GM19239 (cell line): ENCODE measurements around the gene MAGI1.
A peak's percentile ranks its signal among the peaks of the same experiment; 100 is the strongest.

ENCODE experiments used
- DNase-seq: peaks from one replicate; pipeline ENCODE4 v3.0.0; 2011; ENCODE audit warnings: low spot score; ENCODE audit not compliant: insufficient read length
- FAIRE-seq: peaks from 2 replicates; lab custom pipeline; 2011; peaks lifted over from hg19 to GRCh38; lab: Jason Lieb, UNC

The MAGI1 gene

DNA sequence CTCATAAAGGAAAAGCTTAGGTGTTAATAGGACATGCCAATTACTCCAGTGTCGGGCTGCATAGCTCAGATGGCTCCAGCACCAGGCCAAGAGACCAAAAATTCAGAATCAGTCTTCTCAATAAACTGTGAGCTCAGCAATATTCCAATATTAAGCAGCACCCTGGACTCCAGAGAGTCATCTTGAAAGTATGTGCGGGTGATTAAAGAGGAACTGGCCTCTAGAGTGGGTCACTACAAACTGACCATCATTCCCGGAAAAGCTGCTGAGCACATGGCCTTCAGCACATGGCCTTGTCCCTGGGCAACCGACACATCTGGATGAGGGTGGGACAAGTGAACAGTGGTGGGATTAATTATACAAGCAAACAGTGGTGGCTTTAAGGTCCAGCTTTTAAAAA lies 59.0 kb downstream of the MAGI1 start:
- FAIRE-seq (no peak), DNase-seq (no peak)

GRCh38 chr3:65979162-65979561 lies 59.6 kb downstream of the MAGI1 start:
- FAIRE-seq (no peak), DNase-seq (no peak)

GRCh38 chr3:65978116-65978515 lies 60.6 kb downstream of the MAGI1 start:
- FAIRE-seq (no peak), DNase-seq (no peak)

GRCh38 chr3:65975032-65975431 lies 63.7 kb downstream of the MAGI1 start:
- DNase-seq (no peak), FAIRE-seq (no peak)

- FAIRE-seq (no peak), DNase-seq (no peak)
These were observed 64.2 kb downstream of the MAGI1 start for GRCh38 chr3:65974509-65974908.

GRCh38 chr3:65972765-65973164 lies 66.0 kb downstream of the MAGI1 start:
- no peak for FAIRE-seq
- DNase-seq, result no peak

- no peak for DNase-seq
- FAIRE-seq, result no peak
These were observed 67.1 kb downstream of the MAGI1 start for GRCh38 chr3:65971293-65972252.

DNA sequence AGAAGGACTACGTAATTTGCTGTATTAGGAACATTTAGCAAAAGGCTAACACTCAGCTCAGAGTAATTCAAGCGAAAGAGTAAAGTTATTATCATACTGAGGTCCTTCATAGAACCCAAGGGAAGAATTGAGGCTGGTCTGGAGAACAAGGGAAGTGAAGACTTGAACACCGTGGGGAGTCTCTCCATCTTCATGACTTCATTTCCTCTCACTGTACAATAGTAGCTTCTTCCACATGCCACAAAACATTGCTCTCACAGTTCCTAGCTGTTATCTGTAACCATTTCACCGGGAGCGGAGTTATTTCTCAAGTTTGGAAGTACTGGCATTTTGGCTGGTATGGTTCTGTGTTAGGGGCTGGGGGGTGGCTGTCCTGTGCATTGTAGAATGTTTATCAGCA lies 69.7 kb downstream of the MAGI1 start:
- FAIRE-seq, result no peak
- no peak for DNase-seq

DNA sequence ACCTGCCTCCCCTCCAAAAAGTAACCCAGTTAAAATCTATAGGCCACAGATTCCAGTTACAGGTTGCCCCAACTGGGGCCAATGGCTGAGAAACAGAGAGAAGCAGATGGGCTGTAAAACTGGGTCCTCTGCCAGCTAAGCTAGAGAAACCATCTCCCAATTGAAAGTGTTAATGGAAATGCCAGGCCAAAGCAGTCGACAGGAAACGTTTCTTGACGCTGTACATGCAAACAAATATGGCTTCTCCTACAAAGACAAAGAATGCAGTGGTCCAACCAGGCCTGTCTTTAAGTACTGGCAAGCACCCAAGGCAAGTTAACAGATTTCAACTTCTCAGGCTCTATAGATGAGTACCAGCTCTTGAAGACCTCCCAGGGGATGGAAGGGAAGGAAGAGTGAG lies 71.3 kb downstream of the MAGI1 start:
- DNase-seq (no peak), FAIRE-seq (no peak)

GRCh38 chr3:65964838-65965237 lies 73.9 kb downstream of the MAGI1 start:
- FAIRE-seq, result no peak
- no peak for DNase-seq

DNA sequence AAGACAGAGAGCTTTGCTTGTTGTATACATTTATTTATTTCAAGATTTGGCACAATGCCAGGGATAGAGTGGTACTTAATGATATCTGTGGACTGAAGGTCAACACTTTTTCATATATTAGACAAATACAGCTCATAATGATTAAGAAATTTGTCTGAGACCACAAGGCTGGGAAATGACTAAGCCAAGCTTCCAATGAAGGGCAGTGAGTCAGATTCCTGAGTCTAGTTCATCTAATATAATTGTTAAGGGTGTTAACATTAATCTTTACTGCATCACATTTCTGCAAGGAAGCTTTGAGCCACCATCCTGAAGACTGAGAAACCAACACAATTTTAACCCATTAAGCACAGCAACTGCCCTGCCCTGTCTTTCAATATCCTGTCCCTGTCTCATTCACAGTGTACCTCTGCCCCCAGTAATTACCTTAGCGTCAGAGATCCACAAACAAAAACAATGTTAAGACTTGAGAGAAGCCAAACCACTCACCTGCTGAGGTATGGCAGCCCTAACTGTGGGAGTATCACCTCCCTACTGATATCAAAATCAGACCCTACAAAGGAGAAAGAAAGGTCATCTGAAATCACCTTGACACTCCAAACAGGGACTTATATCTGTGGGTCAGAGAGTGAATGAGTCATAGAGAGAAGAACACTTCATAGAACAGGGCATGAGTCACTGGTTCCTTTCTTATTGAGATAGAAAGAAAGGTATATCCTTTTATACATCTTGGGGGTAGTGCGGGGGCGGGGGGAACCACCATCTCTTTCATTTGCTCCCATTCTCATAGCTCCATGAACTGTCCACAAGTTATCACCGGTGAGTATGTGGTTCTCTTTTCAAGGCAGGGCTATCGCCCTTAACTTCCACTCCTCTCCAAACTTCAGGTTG lies 74.7 kb downstream of the MAGI1 start:
- peak; percentile 5 for DNase-seq

GRCh38 chr3:65961733-65962132 lies 77.0 kb downstream of the MAGI1 start:
- no peak for FAIRE-seq
- DNase-seq, result no peak

More for the DNA sequence above, 74.7 kb downstream of the MAGI1 start:
- FAIRE-seq, result no peak

DNA sequence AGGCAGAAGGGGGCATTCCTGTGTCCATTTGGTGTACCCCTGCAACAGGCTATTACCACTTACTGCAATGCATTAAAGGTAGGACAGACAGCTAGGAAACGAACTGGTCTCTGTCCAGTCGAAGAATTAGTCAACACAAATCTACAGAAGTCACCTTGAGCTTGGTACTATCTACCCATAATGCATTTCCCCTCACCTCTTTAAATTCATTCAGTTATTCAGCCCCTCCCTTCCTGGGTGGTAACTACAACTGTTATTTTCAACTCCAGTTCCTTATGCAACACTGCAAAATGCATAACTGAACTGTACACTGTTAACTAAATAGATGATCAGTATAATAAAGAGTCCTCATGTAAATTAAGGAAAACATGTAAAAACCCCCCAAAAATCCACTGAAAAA lies 77.6 kb downstream of the MAGI1 start:
- FAIRE-seq, result no peak
- DNase-seq, result no peak

DNA sequence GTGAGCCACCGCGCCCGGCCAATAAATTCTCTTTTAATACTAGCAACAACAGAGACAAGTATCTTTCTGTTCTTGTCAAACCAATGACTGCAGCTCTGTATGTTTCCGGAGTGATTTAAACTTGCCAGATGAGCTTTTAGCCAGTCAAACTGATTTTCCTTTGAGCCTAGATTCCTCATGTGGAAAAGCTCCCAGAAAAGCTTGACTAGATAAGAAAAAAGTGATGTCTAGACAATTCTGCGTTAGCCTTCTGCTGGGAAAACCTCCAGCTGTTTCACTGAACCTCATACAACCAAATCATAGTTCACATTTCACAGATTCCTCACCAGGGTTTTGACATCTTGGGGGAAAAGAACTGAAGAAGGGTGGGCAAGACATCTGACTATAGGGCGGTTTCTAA lies 78.6 kb downstream of the MAGI1 start:
- DNase-seq (no peak), FAIRE-seq (no peak)

GRCh38 chr3:65958216-65958615 lies 80.5 kb downstream of the MAGI1 start:
- DNase-seq (no peak), FAIRE-seq (no peak)

GRCh38 chr3:65955792-65956477 lies 82.8 kb downstream of the MAGI1 start:
- DNase-seq (no peak), FAIRE-seq (no peak)

DNA sequence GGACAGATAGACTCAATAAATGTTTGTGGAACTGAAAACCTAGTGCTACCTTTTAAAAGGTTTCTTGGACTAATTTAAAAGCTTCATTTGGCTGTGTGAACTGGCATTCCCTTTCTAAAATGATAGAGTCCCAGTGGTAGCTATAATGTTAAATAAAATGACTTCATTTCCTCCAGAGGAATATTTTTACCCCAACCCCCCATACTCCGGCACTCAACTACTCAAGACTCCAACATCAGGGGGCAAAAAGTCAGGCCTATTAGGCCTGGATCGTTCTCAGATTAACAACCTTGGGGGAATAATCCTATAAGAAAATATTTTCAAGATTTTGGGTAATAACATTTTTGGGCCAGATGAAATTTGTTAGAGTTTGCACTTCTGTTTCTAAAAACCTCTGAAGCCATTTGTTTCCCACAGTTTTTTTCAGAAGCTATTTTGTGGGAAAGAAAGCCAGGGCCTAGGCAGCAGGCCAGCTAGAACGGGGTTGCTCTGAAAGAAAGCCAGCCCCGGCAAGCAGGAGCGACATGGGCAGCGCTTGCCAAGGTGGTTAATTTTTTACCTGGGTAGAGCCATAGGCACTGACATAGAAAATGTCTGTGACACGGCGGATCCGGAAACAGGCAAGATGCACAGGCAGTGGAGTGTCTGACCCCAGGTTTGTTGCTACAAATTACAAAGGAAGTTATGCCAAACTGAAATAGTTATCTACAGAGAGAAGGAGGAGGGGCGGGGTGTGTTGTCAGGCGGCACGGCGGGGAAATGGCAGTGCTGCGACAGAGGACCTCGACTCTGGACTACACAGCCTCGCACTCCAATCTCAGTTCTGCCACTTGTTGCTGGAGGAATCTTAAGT lies 84.6 kb downstream of the MAGI1 start:
- no peak for FAIRE-seq
- no peak for DNase-seq

- no peak for DNase-seq
- FAIRE-seq, result no peak
These were observed 85.4 kb downstream of the MAGI1 start for GRCh38 chr3:65953301-65953812.

DNA sequence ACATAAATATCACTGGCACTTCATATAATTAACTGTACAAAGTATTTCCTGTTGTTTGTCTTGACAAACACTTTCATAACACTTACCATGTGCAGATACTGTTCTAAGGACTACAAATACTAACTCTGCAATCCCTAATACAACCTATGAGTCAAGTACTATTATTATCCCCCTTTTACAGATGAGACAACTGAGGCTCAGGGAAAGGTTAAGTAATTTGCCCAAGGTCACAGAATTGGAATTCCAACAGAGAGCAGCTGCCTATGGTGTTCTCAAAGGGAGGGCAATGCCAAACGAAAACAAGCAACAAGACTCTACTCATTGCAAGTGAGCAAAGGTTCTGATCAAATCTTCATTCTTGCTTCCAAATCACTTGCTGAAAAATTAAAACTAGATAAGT lies 85.9 kb downstream of the MAGI1 start:
- no peak for FAIRE-seq
- no peak for DNase-seq
